Esophagus muscularis mucosa (tissue), 4 donors: Measurements from ENCODE around the gene GRK3.

ENCODE experiments used
- CTCF ChIP-seq, 3 experiments: fragments of 200-600 bp in 2 of 3; fragments of 450-650 bp in 1 of 3; sonication (generic) in 2 of 3; IDR thresholded peaks; one replicate each; pipeline ENCODE4 v1.5.1; 2017 to 2019; ENCODE audit warnings: antibody characterized with exemption in 3 of 3, mild to moderate bottlenecking in 2 of 3, moderate library complexity in 1 of 3
- EP300 ChIP-seq: sonication (generic); formaldehyde crosslinking; IDR thresholded peaks from one replicate; pipeline ENCODE4 v1.6.1; 2017; ENCODE audit warnings: antibody characterized with exemption
- POLR2AphosphoS5 ChIP-seq, 2 donors: sonication (generic); formaldehyde crosslinking; IDR thresholded peaks; one replicate each; pipeline ENCODE4 v1.6.1; 2017; ENCODE audit warnings: antibody characterized with exemption in 2 of 2

DNA sequence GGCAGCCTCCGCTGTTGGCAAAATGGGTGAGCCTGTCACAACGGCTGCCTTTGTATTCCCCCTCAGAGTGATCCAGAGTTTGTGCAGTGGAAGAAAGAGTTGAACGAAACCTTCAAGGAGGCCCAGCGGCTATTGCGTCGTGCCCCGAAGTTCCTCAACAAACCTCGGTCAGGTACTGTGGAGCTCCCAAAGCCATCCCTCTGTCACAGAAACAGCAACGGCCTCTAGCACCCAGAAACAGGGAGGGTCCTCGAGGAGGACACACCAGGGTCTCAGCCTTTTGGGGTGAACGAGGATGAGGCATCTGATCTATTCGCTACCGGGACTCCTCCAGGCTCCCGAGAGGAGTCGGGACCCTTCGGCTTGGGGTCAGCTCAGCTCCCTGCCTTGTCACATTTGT is 157.7 kb downstream of the GRK3 start:
- TF ChIP-seq EP300 (no peak), CTCF (IDR thresholded peaks at IDR 0.05) (no peak), POLR2AphosphoS5 (IDR thresholded peaks at IDR 0.05) (no peak)
